Measurements from ENCODE around the gene PGM2L1.

PGM2L1 gene

DNA sequence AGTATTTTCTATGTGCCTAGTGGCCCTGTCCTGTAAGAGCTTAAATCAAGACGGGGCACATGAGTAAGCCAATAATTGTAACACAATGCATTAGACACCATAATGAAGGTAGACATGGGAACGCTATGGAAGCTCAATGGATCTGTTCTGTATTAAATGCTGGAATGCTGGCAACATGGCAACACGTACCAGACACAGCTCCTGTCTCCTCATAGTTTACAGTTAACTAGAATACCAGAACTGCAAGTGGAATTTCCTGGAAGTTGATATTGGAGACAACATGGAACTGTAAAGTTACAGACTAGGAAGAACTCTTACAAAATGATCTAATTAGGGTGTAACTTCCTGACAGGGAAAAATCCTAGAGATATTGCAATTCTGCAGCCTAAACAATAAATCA lies 99.2 kb downstream of the PGM2L1 start:
- DNase-seq (ENCODE audit: low read depth) = peak; percentile 76

DNA sequence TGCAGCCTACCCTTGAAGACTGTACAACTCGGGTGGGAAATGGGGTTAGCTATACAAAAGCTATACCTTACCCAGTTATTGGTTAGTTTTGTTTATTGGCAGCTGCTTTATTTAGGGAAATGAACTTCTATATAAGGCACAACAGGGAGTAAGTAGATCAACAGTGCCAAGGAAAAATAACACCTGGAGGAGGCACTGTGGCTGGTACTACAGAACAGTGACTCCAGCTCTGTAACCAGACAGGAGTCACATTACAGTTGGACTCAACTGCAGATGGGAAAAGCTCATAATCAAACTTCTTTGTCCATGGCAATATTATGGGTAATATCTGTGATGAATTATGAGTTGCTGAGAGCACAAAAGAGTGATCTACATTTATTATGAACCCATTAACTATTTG lies 100.7 kb downstream of the PGM2L1 start:
- no peak for DNase-seq (ENCODE audit: low read depth)

- no peak for DNase-seq (ENCODE audit: low read depth)
Observed at GRCh38 chr11:74288911-74289310, 109.3 kb downstream of the PGM2L1 start.

DNA sequence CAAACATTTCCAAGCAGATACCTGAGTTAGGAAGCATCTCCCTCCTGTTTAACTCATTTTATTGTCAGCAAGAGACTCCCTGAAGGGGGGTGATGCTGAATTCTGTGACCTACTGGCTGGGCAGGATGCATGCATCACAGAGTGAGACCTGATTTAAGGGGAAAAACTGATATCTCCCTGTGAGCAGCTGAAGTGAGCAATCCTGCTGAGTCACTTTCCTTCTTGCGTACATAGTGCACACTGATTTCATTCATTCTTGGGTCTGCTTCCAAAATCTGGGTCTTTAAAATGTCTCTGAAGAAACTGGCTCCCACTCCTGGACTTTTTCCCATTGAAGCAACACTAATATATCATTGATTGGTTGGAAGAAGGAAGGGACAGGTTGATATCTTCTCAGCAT lies 110.1 kb downstream of the PGM2L1 start:
- DNase-seq (ENCODE audit: low read depth) = peak; percentile 94

DNA sequence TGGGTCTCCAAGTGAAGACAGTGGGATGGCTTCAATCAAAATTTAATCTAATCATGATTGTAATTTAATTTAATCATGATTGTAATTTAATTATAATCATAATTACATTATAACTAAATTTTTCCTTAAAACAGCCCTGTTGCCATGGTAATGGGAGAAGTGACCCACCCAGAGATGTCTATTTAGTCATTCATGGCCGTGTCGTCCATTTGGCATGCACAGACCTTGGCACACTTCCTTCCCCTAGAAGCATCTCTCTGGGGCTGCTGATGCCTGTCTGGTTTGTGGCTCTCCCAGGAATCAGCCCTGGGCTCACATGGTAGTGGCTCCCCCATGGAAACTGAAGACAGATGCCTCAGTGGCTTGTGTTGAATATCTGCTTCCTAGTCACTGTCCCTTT lies 113.8 kb downstream of the PGM2L1 start:
- DNase-seq (ENCODE audit: low read depth) = peak; percentile 61

- no peak for DNase-seq (ENCODE audit: low read depth)
Observed at GRCh38 chr11:74283580-74284180, 114.6 kb downstream of the PGM2L1 start.

DNA sequence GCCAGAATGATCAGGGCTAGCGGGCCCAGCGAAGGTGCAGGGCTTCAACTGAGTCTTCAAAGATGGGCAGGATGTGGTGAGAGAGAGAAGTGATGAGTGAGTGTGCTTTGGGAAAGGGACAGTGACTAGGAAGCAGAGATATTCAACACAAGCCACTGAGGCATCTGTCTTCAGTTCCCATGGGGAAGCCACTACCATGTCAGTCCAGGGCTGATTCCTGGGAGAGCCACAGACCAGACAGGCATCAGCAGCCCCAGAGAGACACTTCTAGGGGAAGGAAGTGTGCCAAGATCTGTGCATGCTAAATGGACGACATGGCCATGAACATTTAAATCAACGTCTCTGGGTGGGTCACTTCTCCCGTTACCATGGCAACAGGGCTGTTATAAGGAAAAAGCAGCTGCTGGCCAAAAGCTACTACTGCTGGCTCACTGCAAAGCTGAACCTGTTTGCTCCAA lies 115.3 kb downstream of the PGM2L1 start:
- peak; percentile 62 for DNase-seq (ENCODE audit: low read depth)

DNA sequence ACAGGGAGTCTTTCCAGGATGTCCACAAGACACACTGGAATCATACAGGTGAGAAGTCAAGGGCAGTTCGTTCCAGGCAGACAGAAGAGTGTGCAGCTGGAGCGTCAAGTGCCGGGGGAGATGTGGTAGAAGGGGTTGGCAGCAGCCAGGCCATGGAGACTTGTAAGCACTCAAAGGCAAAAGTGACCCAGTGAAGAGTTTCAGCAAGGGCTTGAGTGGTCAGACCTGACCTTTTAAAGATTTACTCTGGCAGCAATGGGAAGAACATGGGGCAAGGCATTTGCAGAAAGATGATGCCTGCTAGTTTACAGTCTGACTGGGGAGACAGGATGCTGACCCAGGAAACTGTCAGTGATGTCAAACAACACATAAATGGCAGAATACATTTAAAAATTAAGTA lies 115.8 kb downstream of the PGM2L1 start:
- peak; percentile 37 for DNase-seq (ENCODE audit: low read depth)

- no peak for DNase-seq (ENCODE audit: low read depth)
Observed at GRCh38 chr11:74280494-74280893, 117.7 kb downstream of the PGM2L1 start.
